Bronchial epithelial cell (primary cell): ENCODE results near the gene OTP. TPM values are rescaled to one million over a fixed set of nuclear protein-coding genes. Genes with fewer than 3 reads are reported as not detected.
A peak's percentile ranks its signal among the peaks of the same experiment; 100 is the strongest.

Source experiments
- DNase-seq: peaks from one replicate; pipeline ENCODE4 v3.0.0-alpha.2; 2010; ENCODE audit warnings: low read depth
- FAIRE-seq: peaks from 2 replicates; lab custom pipeline; 2011; peaks lifted over from hg19 to GRCh38; lab: Jason Lieb, UNC
- H3K27me3 ChIP-seq: 2 replicates; pipeline ENCODE4 v1.5.1; 2011; ENCODE audit warnings: low read length; ENCODE audit not compliant: control insufficient read depth, insufficient read depth
- H3K36me3 ChIP-seq: 2 replicates; pipeline ENCODE4 v1.5.1; 2011; ENCODE audit warnings: low read length; ENCODE audit not compliant: control insufficient read depth, insufficient read depth
- H3K4me3 ChIP-seq: 2 replicates; pipeline ENCODE4 v1.5.1; 2011; ENCODE audit warnings: mild to moderate bottlenecking, low read depth, low read length, control low read depth
- total RNA-seq: library from RNA; depleted of rRNA; stranded (reverse); fragments of >200 nt; gene quantifications from 2 replicates; pipeline ENCODE4 v1.2.1, GENCODE V29; 2014
- TF ChIP-seq, protein P1 (sequence below): IDR thresholded peaks from 2 replicates; pipeline ENCODE4 v1.5.1; 2011; ENCODE audit warnings: mild to moderate bottlenecking, moderate library complexity, low read length, control low read depth, inconsistent platforms; ENCODE audit not compliant: insufficient read depth, severe bottlenecking

Gene OTP
- not detected in 2 replicates for total RNA-seq

DNA sequence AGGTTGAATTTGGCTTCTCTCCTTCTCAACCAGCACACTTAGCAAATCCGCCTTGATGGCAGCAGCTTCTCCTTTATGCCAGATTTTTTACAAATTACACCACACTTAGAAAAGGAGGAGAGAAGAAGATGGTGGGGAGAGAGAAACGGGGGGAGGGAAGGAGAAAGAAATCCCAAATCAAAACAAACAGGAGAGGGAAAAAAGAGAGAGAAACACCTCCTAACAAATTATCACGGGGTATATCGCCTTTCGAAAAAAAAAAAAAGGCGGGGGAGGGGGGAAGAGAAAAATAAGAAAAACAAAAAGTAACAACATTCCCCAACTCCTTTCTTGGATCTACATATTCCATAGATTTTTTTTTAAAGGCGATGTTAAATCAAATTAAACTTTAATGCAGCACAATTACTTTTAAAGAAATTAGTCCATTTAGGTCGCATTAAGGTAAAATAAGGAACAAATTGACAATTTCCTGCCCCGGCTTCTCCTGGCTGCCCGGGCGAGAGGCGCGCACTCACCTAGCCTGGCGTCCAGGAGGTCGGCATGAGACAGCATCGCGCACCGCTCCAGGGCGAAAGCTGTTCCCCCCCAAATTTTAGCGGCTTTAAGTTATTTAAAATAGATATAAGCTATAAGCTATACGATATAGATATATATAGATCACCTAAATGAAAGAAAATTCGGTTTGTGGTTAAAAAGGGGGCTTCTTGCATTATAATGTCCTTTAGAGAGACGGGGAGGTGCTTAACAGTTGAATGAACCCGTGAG is at the start of gene OTP:
TSS of gene OTP (minus strand) at position 716 of the 765 bp plus-strand sequence. CDS start at position 552, 164 bp downstream.
- no peak within 1 kb of the TSS for H3K4me3 ChIP-seq
- H3K27me3 ChIP-seq = peaks cover 64% of the 10 kb centered on the region
- TF ChIP-seq, protein P1, sequence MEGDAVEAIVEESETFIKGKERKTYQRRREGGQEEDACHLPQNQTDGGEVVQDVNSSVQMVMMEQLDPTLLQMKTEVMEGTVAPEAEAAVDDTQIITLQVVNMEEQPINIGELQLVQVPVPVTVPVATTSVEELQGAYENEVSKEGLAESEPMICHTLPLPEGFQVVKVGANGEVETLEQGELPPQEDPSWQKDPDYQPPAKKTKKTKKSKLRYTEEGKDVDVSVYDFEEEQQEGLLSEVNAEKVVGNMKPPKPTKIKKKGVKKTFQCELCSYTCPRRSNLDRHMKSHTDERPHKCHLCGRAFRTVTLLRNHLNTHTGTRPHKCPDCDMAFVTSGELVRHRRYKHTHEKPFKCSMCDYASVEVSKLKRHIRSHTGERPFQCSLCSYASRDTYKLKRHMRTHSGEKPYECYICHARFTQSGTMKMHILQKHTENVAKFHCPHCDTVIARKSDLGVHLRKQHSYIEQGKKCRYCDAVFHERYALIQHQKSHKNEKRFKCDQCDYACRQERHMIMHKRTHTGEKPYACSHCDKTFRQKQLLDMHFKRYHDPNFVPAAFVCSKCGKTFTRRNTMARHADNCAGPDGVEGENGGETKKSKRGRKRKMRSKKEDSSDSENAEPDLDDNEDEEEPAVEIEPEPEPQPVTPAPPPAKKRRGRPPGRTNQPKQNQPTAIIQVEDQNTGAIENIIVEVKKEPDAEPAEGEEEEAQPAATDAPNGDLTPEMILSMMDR = no peak
- FAIRE-seq = no peak
- DNase-seq = no peak
- H3K36me3 ChIP-seq = no peaks in the 10 kb centered on the region

- TF ChIP-seq, protein P1 = no peak
- Histone ChIP-seq H3K36me3 (no peaks in the 10 kb centered on the region), H3K4me3 (no peak overlapping the region), H3K27me3 (no peaks in the 10 kb centered on the region)
- FAIRE-seq (no peak), DNase-seq (peak; percentile 26)
Observed at GRCh38 chr5:77683171-77683732, 44.7 kb upstream of the OTP start.

DNA sequence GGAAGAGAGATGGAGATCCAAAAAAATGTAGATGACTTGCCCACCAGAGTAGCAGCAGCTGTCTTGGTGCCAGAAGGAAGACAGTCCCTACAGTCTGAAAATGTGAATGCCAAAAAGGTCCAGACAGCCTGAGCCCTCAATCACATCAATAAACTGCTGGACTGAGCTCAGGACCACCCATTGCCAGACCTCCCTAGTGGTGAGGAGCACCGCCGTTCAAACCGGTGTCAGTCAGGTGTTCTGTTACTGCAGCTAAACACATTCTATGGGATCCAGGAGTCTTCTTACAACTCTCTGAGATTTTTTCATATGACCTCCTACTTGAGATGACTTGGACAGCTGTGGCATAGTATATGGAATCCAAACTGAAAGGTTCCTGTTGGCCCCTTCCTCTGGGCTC is 32.0 kb upstream of the OTP start:
- no peak for FAIRE-seq
- H3K27me3 ChIP-seq = peaks cover 3% of the 10 kb centered on the region
- DNase-seq = no peak
- H3K36me3 ChIP-seq = no peaks in the 10 kb centered on the region
- H3K4me3 ChIP-seq = no peak overlapping the region
- TF ChIP-seq, protein P1 = no peak

DNA sequence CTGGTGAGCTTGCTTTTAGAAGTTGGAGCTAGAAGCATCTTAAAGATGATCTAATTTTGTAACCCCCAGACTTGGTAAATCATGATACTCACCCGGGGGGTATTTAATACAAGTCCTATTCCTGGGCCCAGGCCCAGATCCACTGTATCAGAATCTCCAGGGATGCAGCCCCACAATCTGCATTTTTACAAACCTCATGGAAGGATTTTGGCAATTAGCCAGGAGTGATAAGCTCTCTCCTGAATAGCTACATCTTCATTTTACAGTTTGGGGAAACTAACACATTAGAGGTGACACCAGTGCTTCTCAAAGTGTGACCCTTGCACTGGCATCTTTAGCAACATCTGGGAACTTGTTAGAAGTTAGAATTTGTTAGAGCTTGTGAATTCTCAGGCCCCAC is 31.2 kb upstream of the OTP start:
- H3K27me3 ChIP-seq = peaks cover 3% of the 10 kb centered on the region
- DNase-seq = no peak

GRCh38 chr5:77663090-77663863 is 24.8 kb upstream of the OTP start:
- no peaks in the 10 kb centered on the region for H3K36me3 ChIP-seq
- TF ChIP-seq, protein P1 = no peak
- DNase-seq (no peak), FAIRE-seq (no peak)
- H3K4me3 ChIP-seq = no peak overlapping the region
- H3K27me3 ChIP-seq = peaks cover 3% of the 10 kb centered on the region

More for the DNA sequence above, 31.2 kb upstream of the OTP start:
- TF ChIP-seq, protein P1 = no peak
- no peak for FAIRE-seq
- no peak overlapping the region for H3K4me3 ChIP-seq
- no peaks in the 10 kb centered on the region for H3K36me3 ChIP-seq
